CD4-positive, alpha-beta T cell treated with Interferon alpha-2 for 1 hour (primary cell): ENCODE measurements around the gene LGSN.
"Not testable (repeated sequence)": the region's sequence is repeated elsewhere in the genome, so short reads cannot be mapped to it uniquely, and the experiment has no call there.

Experiments
- DNase-seq, 2 donors: peaks; one replicate each; pipeline ENCODE4 v3.0.0-alpha.2; 2020 to 2022

LGSN gene

GRCh38 chr6:63306420-63306819 is 13.4 kb downstream of the LGSN start:
- DNase-seq = no peak

- no peak for DNase-seq
Measured at GRCh38 chr6:63305277-63305676, 14.5 kb downstream of the LGSN start.

- DNase-seq = no peak
Measured at GRCh38 chr6:63303476-63303875, 16.3 kb downstream of the LGSN start.

- no peak for DNase-seq
Measured at GRCh38 chr6:63299667-63300066, 20.1 kb downstream of the LGSN start.

- no peak for DNase-seq
Measured at GRCh38 chr6:63295553-63296194, 24.1 kb downstream of the LGSN start.

- DNase-seq = no peak
Measured at GRCh38 chr6:63290492-63291058, 29.2 kb downstream of the LGSN start.

GRCh38 chr6:63289269-63289872 is 30.4 kb downstream of the LGSN start:
- DNase-seq = no peak

GRCh38 chr6:63280639-63281180 is 39.1 kb downstream of the LGSN start:
- DNase-seq = no peak

GRCh38 chr6:63278916-63279315 is 40.9 kb downstream of the LGSN start:
- no peak for DNase-seq

GRCh38 chr6:63275953-63276352 is 43.8 kb downstream of the LGSN start:
- no peak for DNase-seq

GRCh38 chr6:63274795-63275430 is 44.9 kb downstream of the LGSN start:
- not testable (repeated sequence) for DNase-seq

- no peak for DNase-seq
Measured at GRCh38 chr6:63272397-63272796, 47.4 kb downstream of the LGSN start.

- no peak for DNase-seq
Measured at GRCh38 chr6:63269470-63269869, 50.3 kb downstream of the LGSN start.

- DNase-seq = no peak
Measured at GRCh38 chr6:63268574-63268973, 51.2 kb downstream of the LGSN start.

GRCh38 chr6:63267828-63268227 is 52.0 kb downstream of the LGSN start:
- no peak for DNase-seq

GRCh38 chr6:63267046-63267445 is 52.7 kb downstream of the LGSN start:
- no peak for DNase-seq

GRCh38 chr6:63263444-63263843 is 56.3 kb downstream of the LGSN start:
- no peak for DNase-seq

GRCh38 chr6:63261820-63262219 is 58.0 kb downstream of the LGSN start:
- DNase-seq = no peak

- DNase-seq = no peak
Measured at GRCh38 chr6:63259153-63259552, 60.6 kb downstream of the LGSN start.

- DNase-seq = no peak
Measured at GRCh38 chr6:63249875-63250482, 69.8 kb downstream of the LGSN start.

- DNase-seq = no peak
Measured at GRCh38 chr6:63246581-63246980, 73.2 kb downstream of the LGSN start.

- DNase-seq = peak in 1 of 2 donors; percentile 0
Measured at GRCh38 chr6:63245909-63246308, 73.9 kb downstream of the LGSN start.

- no peak for DNase-seq
Measured at GRCh38 chr6:63245420-63245819, 74.4 kb downstream of the LGSN start.
